DOHH2 (cell line): ENCODE measurements around the gene KCNC4.

Source experiments
- EZH2phosphoT487 ChIP-seq: fragments of 200-600 bp; sonication (generic); IDR thresholded peaks from 2 replicates; pipeline ENCODE4 v1.6.1; 2017; ENCODE audit warnings: borderline replicate concordance, mild to moderate bottlenecking, antibody characterized with exemption, low read length, moderate library complexity, mixed read lengths
- TF ChIP-seq, protein P1 (sequence below): fragments of 200-600 bp; sonication (generic); IDR thresholded peaks from one replicate; pipeline ENCODE4 v1.5.1; 2014; ENCODE audit warnings: antibody characterized with exemption, mild to moderate bottlenecking, low read depth, low read length; ENCODE audit not compliant: poor library complexity, severe bottlenecking

DNA sequence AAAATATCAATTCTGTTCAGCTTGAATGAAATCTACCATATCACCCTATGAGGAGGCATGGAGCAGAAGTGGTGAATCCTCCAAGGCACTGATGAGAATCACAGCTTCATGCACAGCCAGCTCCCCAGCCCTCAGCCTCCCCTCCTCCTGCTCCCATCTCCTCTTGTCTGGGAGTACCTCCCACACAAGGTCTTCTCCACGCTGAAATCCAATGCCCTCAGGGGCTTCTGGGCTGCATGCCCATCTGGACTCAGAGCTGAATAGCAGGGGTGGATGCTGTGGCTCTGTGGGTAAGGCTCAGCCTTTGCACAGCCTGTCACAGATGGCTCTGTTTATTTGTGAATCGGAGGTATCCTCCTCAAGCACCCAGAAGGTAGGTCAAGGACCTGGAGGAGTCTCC is 48.6 kb downstream of the KCNC4 start:
- TF ChIP-seq, protein P1, sequence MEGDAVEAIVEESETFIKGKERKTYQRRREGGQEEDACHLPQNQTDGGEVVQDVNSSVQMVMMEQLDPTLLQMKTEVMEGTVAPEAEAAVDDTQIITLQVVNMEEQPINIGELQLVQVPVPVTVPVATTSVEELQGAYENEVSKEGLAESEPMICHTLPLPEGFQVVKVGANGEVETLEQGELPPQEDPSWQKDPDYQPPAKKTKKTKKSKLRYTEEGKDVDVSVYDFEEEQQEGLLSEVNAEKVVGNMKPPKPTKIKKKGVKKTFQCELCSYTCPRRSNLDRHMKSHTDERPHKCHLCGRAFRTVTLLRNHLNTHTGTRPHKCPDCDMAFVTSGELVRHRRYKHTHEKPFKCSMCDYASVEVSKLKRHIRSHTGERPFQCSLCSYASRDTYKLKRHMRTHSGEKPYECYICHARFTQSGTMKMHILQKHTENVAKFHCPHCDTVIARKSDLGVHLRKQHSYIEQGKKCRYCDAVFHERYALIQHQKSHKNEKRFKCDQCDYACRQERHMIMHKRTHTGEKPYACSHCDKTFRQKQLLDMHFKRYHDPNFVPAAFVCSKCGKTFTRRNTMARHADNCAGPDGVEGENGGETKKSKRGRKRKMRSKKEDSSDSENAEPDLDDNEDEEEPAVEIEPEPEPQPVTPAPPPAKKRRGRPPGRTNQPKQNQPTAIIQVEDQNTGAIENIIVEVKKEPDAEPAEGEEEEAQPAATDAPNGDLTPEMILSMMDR: no peak
- TF ChIP-seq EZH2phosphoT487: no peak
